ENCODE results near the gene PLCG1.

Gene PLCG1

GRCh38 chr20:41154436-41155176 is 17.3 kb downstream of the PLCG1 start:
- no peak for TF ChIP-seq CTCF (IDR thresholded peaks at IDR 0.05; ENCODE audit: extremely low read depth, missing control alignments)
- no peak for DNase-seq (ENCODE audit: low spot score)

GRCh38 chr20:41155261-41155660 is 17.9 kb downstream of the PLCG1 start:
- TF ChIP-seq CTCF (IDR thresholded peaks at IDR 0.05; ENCODE audit: extremely low read depth, missing control alignments): no peak
- DNase-seq (ENCODE audit: low spot score): no peak

GRCh38 chr20:41158082-41158625 is 20.8 kb downstream of the PLCG1 start:
- no peak for DNase-seq (ENCODE audit: low spot score)
- TF ChIP-seq CTCF (IDR thresholded peaks at IDR 0.05; ENCODE audit: extremely low read depth, missing control alignments): no peak

GRCh38 chr20:41159547-41159946 is 22.2 kb downstream of the PLCG1 start:
- no peak for DNase-seq (ENCODE audit: low spot score)
- no peak for TF ChIP-seq CTCF (IDR thresholded peaks at IDR 0.05; ENCODE audit: extremely low read depth, missing control alignments)

- TF ChIP-seq CTCF (IDR thresholded peaks at IDR 0.05; ENCODE audit: extremely low read depth, missing control alignments): no peak
- no peak for DNase-seq (ENCODE audit: low spot score)
Measured at GRCh38 chr20:41160686-41161085, 23.3 kb downstream of the PLCG1 start.

- no peak for DNase-seq (ENCODE audit: low spot score)
- TF ChIP-seq CTCF (IDR thresholded peaks at IDR 0.05; ENCODE audit: extremely low read depth, missing control alignments): no peak
Measured at GRCh38 chr20:41161886-41162285, 24.5 kb downstream of the PLCG1 start.

- TF ChIP-seq CTCF (IDR thresholded peaks at IDR 0.05; ENCODE audit: extremely low read depth, missing control alignments): no peak
- no peak for DNase-seq (ENCODE audit: low spot score)
Measured at GRCh38 chr20:41162396-41162795, 25.1 kb downstream of the PLCG1 start.

Measured in GM20000 (cell line).